ENCODE results near the gene GPATCH2L.

The GPATCH2L gene

DNA sequence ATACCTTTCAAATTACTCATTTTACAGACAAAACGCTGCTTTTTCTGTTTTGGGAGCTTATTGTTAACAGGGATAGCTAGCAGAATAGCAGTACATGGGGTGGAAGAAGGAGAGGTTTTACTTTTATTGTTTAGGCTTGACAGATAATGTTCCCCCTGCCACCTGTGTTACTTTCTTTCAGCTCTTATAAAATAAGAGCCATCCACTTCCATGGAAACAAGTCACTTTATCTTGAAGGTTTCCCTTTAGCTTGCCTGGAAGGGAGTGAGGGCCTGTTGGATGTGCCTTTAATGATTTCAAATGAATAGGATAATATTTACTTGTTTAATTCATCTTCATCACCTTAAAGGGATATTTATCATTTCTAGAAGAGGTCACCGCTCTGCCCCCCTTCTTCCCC is 23.3 kb downstream of the GPATCH2L start:
- H3K4me3 ChIP-seq (ENCODE audit: low read depth in 1 of 2, low read length in 1 of 2), result no peak overlapping the region
- H3K4me1 ChIP-seq (ENCODE audit: control insufficient read depth in 1 of 2, insufficient read depth in 1 of 2, low read depth in 1 of 2, low read length in 1 of 2), result no peaks in the 10 kb centered on the region
- no peak for TF ChIP-seq CTCF (IDR thresholded peaks at IDR 0.05)
- no peaks in the 10 kb centered on the region for H3K9me3 ChIP-seq
- no peaks in the 10 kb centered on the region for H3K27me3 ChIP-seq
- H3K27ac ChIP-seq, result no peak overlapping the region
- peaks cover 90% of the 10 kb centered on the region for H3K36me3 ChIP-seq

DNA sequence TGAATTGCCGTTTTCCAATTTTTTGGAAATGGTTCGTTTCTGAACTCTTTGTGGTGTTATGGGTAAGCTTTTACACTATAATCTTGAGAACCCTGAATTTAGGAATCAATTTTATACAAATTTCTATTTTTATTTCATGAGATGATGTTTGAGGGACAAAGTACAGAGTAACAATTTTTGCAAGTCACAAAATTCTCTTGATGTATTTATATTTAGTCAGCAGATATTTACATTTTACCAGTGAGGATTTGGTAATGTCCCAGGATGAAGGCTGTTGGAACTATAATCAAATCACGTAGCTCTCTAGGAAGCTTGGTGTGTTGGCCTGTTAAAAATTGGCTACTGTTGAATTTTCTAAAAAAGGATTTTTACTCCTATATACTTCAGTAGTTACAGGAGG is 24.2 kb downstream of the GPATCH2L start:
- H3K9me3 ChIP-seq, result no peaks in the 10 kb centered on the region
- H3K4me1 ChIP-seq (ENCODE audit: control insufficient read depth in 1 of 2, insufficient read depth in 1 of 2, low read depth in 1 of 2, low read length in 1 of 2), result no peaks in the 10 kb centered on the region
- no peaks in the 10 kb centered on the region for H3K27me3 ChIP-seq
- no peak overlapping the region for H3K27ac ChIP-seq
- peaks cover 90% of the 10 kb centered on the region for H3K36me3 ChIP-seq
- no peak for TF ChIP-seq CTCF (IDR thresholded peaks at IDR 0.05)
- H3K4me3 ChIP-seq (ENCODE audit: low read depth in 1 of 2, low read length in 1 of 2), result no peak overlapping the region

- TF ChIP-seq CTCF (IDR thresholded peaks at IDR 0.05), result no peak
- Histone ChIP-seq H3K4me3 (ENCODE audit: low read depth in 1 of 2, low read length in 1 of 2) (no peak overlapping the region), H3K36me3 (peaks cover 89% of the 10 kb centered on the region), H3K27ac (no peak overlapping the region), H3K4me1 (ENCODE audit: control insufficient read depth in 1 of 2, insufficient read depth in 1 of 2, low read depth in 1 of 2, low read length in 1 of 2) (no peaks in the 10 kb centered on the region), H3K9me3 (no peaks in the 10 kb centered on the region), H3K27me3 (no peaks in the 10 kb centered on the region)
Observed at GRCh38 chr14:76181546-76181945, 29.8 kb downstream of the GPATCH2L start.

- Histone ChIP-seq H3K27ac (no peak overlapping the region), H3K4me3 (ENCODE audit: low read depth in 1 of 2, low read length in 1 of 2) (no peak overlapping the region), H3K36me3 (peaks cover 55% of the 10 kb centered on the region), H3K4me1 (ENCODE audit: control insufficient read depth in 1 of 2, insufficient read depth in 1 of 2, low read depth in 1 of 2, low read length in 1 of 2) (peaks cover 10 to 13% of the 10 kb centered on the region in 2 experiments), H3K9me3 (no peaks in the 10 kb centered on the region), H3K27me3 (no peaks in the 10 kb centered on the region)
- no peak for TF ChIP-seq CTCF (IDR thresholded peaks at IDR 0.05)
Observed at GRCh38 chr14:76186308-76187027, 34.7 kb downstream of the GPATCH2L start.

- H3K4me3 ChIP-seq (ENCODE audit: low read depth in 1 of 2, low read length in 1 of 2), result no peak overlapping the region
- peaks cover 13 to 15% of the 10 kb centered on the region in 2 experiments for H3K4me1 ChIP-seq (ENCODE audit: control insufficient read depth in 1 of 2, insufficient read depth in 1 of 2, low read depth in 1 of 2, low read length in 1 of 2)
- no peaks in the 10 kb centered on the region for H3K9me3 ChIP-seq
- no peak for TF ChIP-seq CTCF (IDR thresholded peaks at IDR 0.05)
- no peaks in the 10 kb centered on the region for H3K27me3 ChIP-seq
- peaks cover 53% of the 10 kb centered on the region for H3K36me3 ChIP-seq
- peak overlapping the region; percentile 70 for H3K27ac ChIP-seq
Observed at GRCh38 chr14:76191297-76191696, 39.6 kb downstream of the GPATCH2L start.

All from neutrophil (primary cell).